GM12878 (cell line): Measurements from ENCODE around the gene STK32A. TPM values are rescaled to one million over a fixed set of nuclear protein-coding genes. Genes with fewer than 3 reads are reported as not detected.

Experiments used
- ATAC-seq: fragments of 200-7000 bp; cut with Tn5 transposase; 3 replicates; pipeline ENCODE4 v1.9.1; 2020; ENCODE audit warnings: mild to moderate bottlenecking, moderate library complexity
- BruUV-seq: library from RNA; stranded (reverse); fragments of 400-500 nt; replicated peaks from 2 replicates; lab custom pipeline; 2021; lab: Mats Ljungman, UMichigan
- CTCF ChIA-PET: fragments of 300-600 bp; sonication (Branson Sonifier 250); formaldehyde crosslinking; extraction: SDS; loops from one replicate; lab custom pipeline; 2021; ENCODE audit warnings: inconsistent platforms; lab: Yijun Ruan, JAX
- POLR2A ChIA-PET: fragments of 350-600 bp; formaldehyde crosslinking; extraction: SDS; loops from one replicate; lab custom pipeline; 2021; ENCODE audit warnings: inconsistent platforms; lab: Charles Lee
- RAD21 ChIA-PET: fragments of 300-600 bp; sonication (Branson Sonifier 250); formaldehyde crosslinking; loops from one replicate; lab custom pipeline; 2023; ENCODE audit warnings: antibody characterized with exemption; ENCODE audit not compliant: unreplicated experiment; lab: Charles Lee
- SMC1A ChIA-PET: fragments of 300-600 bp; sonication (Branson Sonifier 250); formaldehyde crosslinking; loops from one replicate; lab custom pipeline; 2023; ENCODE audit not compliant: unreplicated experiment, uncharacterized antibody; lab: Charles Lee
- DNase-seq: peaks from one replicate; pipeline ENCODE4 v3.0.0-alpha.2; 2011; ENCODE audit warnings: low read depth, low spot score
- FAIRE-seq: peaks from 3 replicates; lab custom pipeline; 2011; peaks lifted over from hg19 to GRCh38; lab: Jason Lieb, UNC
- H2AFZ ChIP-seq: 2 replicates; pipeline ENCODE4 v1.6.0; 2011; ENCODE audit warnings: low read depth, low read length, control low read depth; ENCODE audit not compliant: control insufficient read depth
- H3K27ac ChIP-seq: 2 replicates; pipeline ENCODE4 v1.5.1; 2011; ENCODE audit warnings: control low read depth; ENCODE audit not compliant: control insufficient read depth, insufficient read depth
- H3K27me3 ChIP-seq, 2 experiments: replicated peaks in 1 of 2; 2 replicates each; pipeline versions ENCODE4 v1.6.0 to v1.6.1; 2011; ENCODE audit warnings: low read length in 1 of 2; ENCODE audit not compliant: control insufficient read depth in 2 of 2, insufficient read depth in 2 of 2
- H3K36me3 ChIP-seq, 2 experiments: 2 replicates each; pipeline ENCODE4 v1.5.1; 2011; ENCODE audit warnings: low read length in 1 of 2; ENCODE audit not compliant: control insufficient read depth in 2 of 2, insufficient read depth in 2 of 2
- H3K4me1 ChIP-seq: 2 replicates; pipeline ENCODE4 v1.6.1; 2011; ENCODE audit warnings: mild to moderate bottlenecking, low read length, moderate library complexity, mixed read lengths; ENCODE audit not compliant: control insufficient read depth, insufficient read depth
- H3K4me2 ChIP-seq: 2 replicates; pipeline ENCODE4 v1.6.0; 2011; ENCODE audit warnings: control low read depth; ENCODE audit not compliant: control insufficient read depth, insufficient read depth
- H3K4me3 ChIP-seq: fragments of 200-600 bp; sonication (generic); 2 replicates; pipeline ENCODE4 v1.5.1; 2016
- H3K79me2 ChIP-seq: 2 replicates; pipeline ENCODE4 v1.6.0; 2011; ENCODE audit warnings: low read length; ENCODE audit not compliant: control insufficient read depth, insufficient read depth
- H3K9ac ChIP-seq: 2 replicates; pipeline ENCODE4 v1.8.0; 2011; ENCODE audit warnings: low read length, control low read depth, mixed read lengths; ENCODE audit not compliant: control insufficient read depth, insufficient read depth
- H3K9me3 ChIP-seq: replicated peaks from 3 replicates; pipeline ENCODE4 v1.5.1; 2011; ENCODE audit warnings: mild to moderate bottlenecking, low read length; ENCODE audit not compliant: control insufficient read depth, insufficient read depth
- H4K20me1 ChIP-seq: 2 replicates; pipeline ENCODE4 v1.6.0; 2011; ENCODE audit not compliant: control insufficient read depth, insufficient read depth
- CHD1 ChIP-seq: IDR thresholded peaks from 2 replicates; pipeline ENCODE4 v1.6.1; 2012; ENCODE audit warnings: low read depth, low read length, improper control_type of control experiment
- CUX1 ChIP-seq: IDR thresholded peaks from 2 replicates; pipeline ENCODE4 v1.6.1; 2012; ENCODE audit warnings: improper control_type of control experiment, low read depth, low read length; ENCODE audit not compliant: insufficient replicate concordance
- DPF2 ChIP-seq: fragments of 450-650 bp; IDR thresholded peaks from 2 replicates; pipeline ENCODE4 v1.6.1; 2017; ENCODE audit warnings: mild to moderate bottlenecking
- E2F4 ChIP-seq: IDR thresholded peaks from 2 replicates; pipeline ENCODE4 v1.6.1; 2012; ENCODE audit warnings: low read depth, low read length, improper control_type of control experiment
- MEF2A ChIP-seq: IDR thresholded peaks from 2 replicates; pipeline ENCODE4 v1.6.1; 2011; ENCODE audit warnings: low read depth, mild to moderate bottlenecking, low read length, moderate library complexity; ENCODE audit not compliant: insufficient read depth
- MEF2B ChIP-seq: fragments of 450-650 bp; IDR thresholded peaks from 2 replicates; pipeline ENCODE4 v1.6.1; 2018; ENCODE audit warnings: mild to moderate bottlenecking, moderate library complexity; ENCODE audit not compliant: partially characterized antibody, poor library complexity, severe bottlenecking
- NBN ChIP-seq: fragments of 450-650 bp; IDR thresholded peaks from 2 replicates; pipeline ENCODE4 v1.6.1; 2016
- NR2F1 ChIP-seq: fragments of 450-650 bp; conservative IDR thresholded peaks from 2 replicates; pipeline ENCODE4 v1.6.1; 2017; ENCODE audit warnings: mild to moderate bottlenecking
- POLR2A ChIP-seq: IDR thresholded peaks from 2 replicates; pipeline ENCODE4 v1.6.1; 2011; ENCODE audit warnings: low read depth, mild to moderate bottlenecking, low read length
- SIX5 ChIP-seq: IDR thresholded peaks from 2 replicates; pipeline ENCODE4 v1.6.1; 2011; ENCODE audit warnings: mild to moderate bottlenecking, low read depth, low read length, moderate library complexity; ENCODE audit not compliant: severe bottlenecking
- TAF1 ChIP-seq: IDR thresholded peaks from 2 replicates; pipeline ENCODE4 v1.6.1; 2011; ENCODE audit warnings: mild to moderate bottlenecking, low read depth, low read length, borderline replicate concordance
- TCF7 ChIP-seq: IDR thresholded peaks from 2 replicates; pipeline ENCODE4 v1.6.1; 2014; ENCODE audit warnings: antibody characterized with exemption, borderline replicate concordance
- ZNF207 ChIP-seq: fragments of 450-650 bp; IDR thresholded peaks from 2 replicates; pipeline ENCODE4 v1.6.1; 2014; ENCODE audit warnings: antibody characterized with exemption, mild to moderate bottlenecking, borderline replicate concordance
- WGBS: methylation state at CpG from one replicate; pipeline ENCODE4 v1.1.6; 2016; ENCODE audit warnings: low lambda C conversion rate; ENCODE audit not compliant: insufficient replicate concordance, insufficient coverage; ENCODE audit errors: missing lambda C conversion rate; 5-methylcytosine and 5-hydroxymethylcytosine counted together
- in situ Hi-C: fragments of 300-500 bp; cut with MboI; formaldehyde crosslinking; loops from 9 replicates; pipeline ENCODE4 v1.14.3; 2018; ENCODE audit warnings: mixed read lengths
- intact Hi-C: fragments of 100-400 bp; cut with micrococcal nuclease; formaldehyde crosslinking; loops from one replicate; pipeline ENCODE4 v1.14.2; 2022; ENCODE audit not compliant: unreplicated experiment
- polyA plus RNA-seq, 11 experiments: library from polyadenylated mRNA; depleted of rRNA in 4 of 11; unstranded in 6 of 11; stranded (reverse) in 5 of 11; fragments of >200 nt; fragmentation: Nextera tagmentation in 4 of 11; fragmentation: Illumina TruSeq in 1 of 11; extraction: Ambion mirVana in 4 of 11; extraction: Trizol in 1 of 11; gene quantifications; 1 replicate in 1 of 11; 2 replicates in 10 of 11; pipeline versions ENCODE4 v1.2.1 to v1.2.3, GENCODE V29; 2011 to 2016; ENCODE audit warnings: inconsistent platforms in 2 of 11, missing spikeins in 2 of 11, low read depth in 1 of 11
- total RNA-seq, 4 experiments: library from RNA; depleted of rRNA in 3 of 4; stranded (reverse); fragments of >200 nt in 3 of 4; fragmentation: Illumina TruSeq in 1 of 4; extraction: Trizol in 1 of 4; gene quantifications; 2 replicates each; pipeline versions ENCODE4 v1.2.1 to v1.2.3, GENCODE V29; 2013 to 2021
- TF ChIP-seq, protein P1 (sequence below): fragments of 450-650 bp; IDR thresholded peaks from 2 replicates; pipeline ENCODE4 v1.6.1; 2016; ENCODE audit warnings: mild to moderate bottlenecking

STK32A gene
- total and polyA plus RNA-seq, 10 of the 15 experiments (the other 5 are each of a cell fraction or from before 2014, with no cell fraction given), result under 0.01 to 0.10 TPM; not detected in 8

DNA sequence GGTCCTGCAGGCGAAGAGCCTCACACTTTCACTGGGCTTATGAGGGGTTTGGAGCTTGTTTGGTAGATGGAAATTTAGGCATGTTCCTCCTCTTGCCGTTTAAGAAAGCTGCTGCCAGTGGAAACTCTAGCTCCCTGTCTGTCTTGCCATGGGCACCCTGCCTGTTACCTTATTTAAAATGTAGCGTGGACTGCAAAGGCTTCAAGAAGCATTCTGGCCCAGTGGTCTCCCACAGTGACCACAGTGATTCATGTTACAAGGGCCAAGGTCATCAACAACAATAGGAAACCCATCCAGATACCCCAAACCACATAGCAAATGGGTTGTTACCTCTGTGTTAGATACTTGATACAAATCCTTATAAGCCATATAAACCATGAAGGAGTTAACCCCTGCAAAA, 178.4 kb downstream of the STK32A start:
- no peaks in the 10 kb centered on the region for H3K27me3 ChIP-seq

More for the DNA sequence above, 178.4 kb downstream of the STK32A start:
- FAIRE-seq (no peak), DNase-seq (no peak), ATAC-seq (no peak)
- Histone ChIP-seq H3K4me3 (no peak overlapping the region), H3K4me1 (no peaks in the 10 kb centered on the region), H4K20me1 (no peaks in the 10 kb centered on the region), H3K36me3 (no peaks in the 10 kb centered on the region), H3K9ac (no peak overlapping the region), H2AFZ (no peak overlapping the region), H3K9me3 (no peaks in the 10 kb centered on the region), H3K4me2 (no peak overlapping the region), H3K27ac (no peak overlapping the region), H3K79me2 (no peaks in the 10 kb centered on the region)
- CTCF ChIA-PET, result interaction anchor here (0.6 to 1.6 kb wide), 2 partner anchors 16 to 874 kb away, joined by 3 read pairs; no protein-coding TSS in a partner anchor
- in situ Hi-C loops, result no loop called here
- POLR2A ChIA-PET, result no interaction called here
- WGBS, result 0% methylated on average over 3 of the region's 3 CpGs
- intact Hi-C loops, result no loop called here
- BruUV-seq, result no TSS peak
- SMC1A ChIA-PET, result interaction anchor here (0.9 kb wide), 1 partner anchor 23 kb away, joined by 3 read pairs; no protein-coding TSS in a partner anchor
- no peak for TF ChIP-seq POLR2A
- no peak for TF ChIP-seq TAF1
- no peak for TF ChIP-seq SIX5
- no peak for TF ChIP-seq NBN
- TF ChIP-seq, protein P1, sequence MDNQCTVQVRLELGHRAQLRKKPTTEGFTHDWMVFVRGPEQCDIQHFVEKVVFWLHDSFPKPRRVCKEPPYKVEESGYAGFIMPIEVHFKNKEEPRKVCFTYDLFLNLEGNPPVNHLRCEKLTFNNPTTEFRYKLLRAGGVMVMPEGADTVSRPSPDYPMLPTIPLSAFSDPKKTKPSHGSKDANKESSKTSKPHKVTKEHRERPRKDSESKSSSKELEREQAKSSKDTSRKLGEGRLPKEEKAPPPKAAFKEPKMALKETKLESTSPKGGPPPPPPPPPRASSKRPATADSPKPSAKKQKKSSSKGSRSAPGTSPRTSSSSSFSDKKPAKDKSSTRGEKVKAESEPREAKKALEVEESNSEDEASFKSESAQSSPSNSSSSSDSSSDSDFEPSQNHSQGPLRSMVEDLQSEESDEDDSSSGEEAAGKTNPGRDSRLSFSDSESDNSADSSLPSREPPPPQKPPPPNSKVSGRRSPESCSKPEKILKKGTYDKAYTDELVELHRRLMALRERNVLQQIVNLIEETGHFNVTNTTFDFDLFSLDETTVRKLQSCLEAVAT, result no peak
- no peak for TF ChIP-seq CHD1
- TF ChIP-seq CUX1, result no peak
- no peak for TF ChIP-seq TCF7
- no peak for TF ChIP-seq ZNF207
- TF ChIP-seq DPF2, result no peak
- no peak for TF ChIP-seq NR2F1
- no peak for TF ChIP-seq E2F4
- TF ChIP-seq MEF2A, result no peak
- no peak for TF ChIP-seq MEF2B
- RAD21 ChIA-PET, result no interaction called here
